GM19043 (cell line): ENCODE results near the gene TJAP1.
"Not testable (repeated sequence)": the region's sequence is repeated elsewhere in the genome, so short reads cannot be mapped to it uniquely, and the experiment has no call there.

Experiments
- ATAC-seq: cut with Tn5 transposase; IDR thresholded peaks from one replicate; pipeline ENCODE4 v1.9.1; 2021; ENCODE audit warnings: low read depth; ENCODE audit not compliant: unreplicated experiment

TJAP1 gene

GRCh38 chr6:43478008-43478372 lies 620 bp downstream of the TJAP1 start:
- no peak for ATAC-seq

DNA sequence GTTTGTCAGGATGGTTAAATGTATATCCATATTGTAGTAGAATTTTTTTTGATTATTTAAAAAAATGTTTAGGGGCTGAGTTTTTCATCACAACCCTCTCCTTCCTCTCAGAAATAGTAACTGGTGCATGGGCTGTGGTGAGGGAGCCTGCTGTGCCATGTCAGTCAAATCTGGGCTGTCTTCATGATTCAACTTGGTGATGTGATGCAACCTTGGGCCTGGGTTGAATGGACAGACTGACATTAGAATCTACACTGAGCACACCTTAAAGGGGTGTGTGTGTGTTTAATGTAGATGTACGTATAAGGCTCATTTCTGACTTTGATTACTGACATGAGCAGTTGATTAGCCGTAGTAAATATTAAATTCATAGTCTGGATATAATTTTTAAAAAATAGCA lies 3.7 kb downstream of the TJAP1 start:
- ATAC-seq: no peak

GRCh38 chr6:43481591-43482236 lies 4.3 kb downstream of the TJAP1 start:
- no peak for ATAC-seq

- ATAC-seq: no peak
These were observed 11.4 kb downstream of the TJAP1 start for GRCh38 chr6:43488667-43489276.

DNA sequence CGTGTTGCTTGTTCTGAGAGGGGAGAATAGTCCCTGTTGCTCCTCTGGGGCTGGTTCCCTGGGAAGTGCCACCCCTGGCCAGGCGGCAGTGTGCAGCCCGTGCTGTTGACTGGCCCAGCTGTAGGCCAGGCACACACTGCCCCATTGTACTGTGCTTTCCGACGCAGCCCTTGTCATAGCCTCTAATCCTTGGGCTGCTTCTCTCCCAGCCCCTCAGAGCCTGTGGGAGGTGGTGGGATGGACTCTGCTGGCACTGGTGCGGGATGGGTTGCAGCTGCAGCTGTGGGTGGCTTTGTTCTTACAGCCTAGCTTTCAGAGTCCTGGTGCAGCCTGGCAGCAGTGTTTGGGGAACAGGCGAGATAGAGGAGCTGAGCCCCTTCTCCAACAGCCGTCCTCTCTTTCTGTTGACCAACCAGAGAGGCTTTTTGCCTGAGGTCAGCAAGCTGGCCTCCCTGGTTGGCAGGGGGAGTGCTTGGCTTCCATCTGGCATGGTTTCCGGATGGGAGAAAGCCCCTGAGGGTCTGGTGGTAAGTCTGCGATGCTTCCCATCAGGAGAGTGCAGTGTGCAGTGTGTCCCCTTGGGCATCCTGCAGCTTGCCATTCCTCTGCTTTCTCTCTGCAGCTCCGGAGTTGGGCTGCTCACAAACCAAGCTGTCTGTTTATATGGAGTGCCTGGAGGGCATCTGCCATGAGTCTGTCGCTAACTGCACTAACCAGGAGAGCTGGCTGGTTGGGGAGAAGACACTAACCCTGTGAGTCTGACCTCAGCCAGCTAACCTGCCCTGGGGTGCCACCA lies 12.1 kb downstream of the TJAP1 start:
- ATAC-seq: no peak

DNA sequence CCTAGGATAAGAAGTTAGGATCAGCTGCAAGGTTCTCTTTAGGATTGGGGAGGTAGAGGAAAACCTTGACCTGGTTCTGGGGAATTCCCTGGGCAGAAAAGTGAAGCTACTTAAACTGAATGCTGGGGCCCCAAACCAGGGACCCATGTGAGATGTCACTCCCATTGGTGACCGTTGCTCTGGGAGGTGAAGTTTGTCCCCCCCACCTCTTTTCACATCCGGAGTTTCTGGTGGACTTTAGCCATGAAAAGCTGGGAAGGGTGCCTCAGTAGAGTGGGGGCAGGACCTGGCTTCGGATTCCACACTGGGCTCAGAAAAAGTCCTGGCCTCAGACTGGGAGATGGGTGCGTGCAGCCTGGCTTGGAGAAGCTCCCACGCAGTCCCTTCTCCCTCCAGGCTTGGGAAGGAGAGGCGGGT lies 13.2 kb downstream of the TJAP1 start:
- ATAC-seq: no peak

DNA sequence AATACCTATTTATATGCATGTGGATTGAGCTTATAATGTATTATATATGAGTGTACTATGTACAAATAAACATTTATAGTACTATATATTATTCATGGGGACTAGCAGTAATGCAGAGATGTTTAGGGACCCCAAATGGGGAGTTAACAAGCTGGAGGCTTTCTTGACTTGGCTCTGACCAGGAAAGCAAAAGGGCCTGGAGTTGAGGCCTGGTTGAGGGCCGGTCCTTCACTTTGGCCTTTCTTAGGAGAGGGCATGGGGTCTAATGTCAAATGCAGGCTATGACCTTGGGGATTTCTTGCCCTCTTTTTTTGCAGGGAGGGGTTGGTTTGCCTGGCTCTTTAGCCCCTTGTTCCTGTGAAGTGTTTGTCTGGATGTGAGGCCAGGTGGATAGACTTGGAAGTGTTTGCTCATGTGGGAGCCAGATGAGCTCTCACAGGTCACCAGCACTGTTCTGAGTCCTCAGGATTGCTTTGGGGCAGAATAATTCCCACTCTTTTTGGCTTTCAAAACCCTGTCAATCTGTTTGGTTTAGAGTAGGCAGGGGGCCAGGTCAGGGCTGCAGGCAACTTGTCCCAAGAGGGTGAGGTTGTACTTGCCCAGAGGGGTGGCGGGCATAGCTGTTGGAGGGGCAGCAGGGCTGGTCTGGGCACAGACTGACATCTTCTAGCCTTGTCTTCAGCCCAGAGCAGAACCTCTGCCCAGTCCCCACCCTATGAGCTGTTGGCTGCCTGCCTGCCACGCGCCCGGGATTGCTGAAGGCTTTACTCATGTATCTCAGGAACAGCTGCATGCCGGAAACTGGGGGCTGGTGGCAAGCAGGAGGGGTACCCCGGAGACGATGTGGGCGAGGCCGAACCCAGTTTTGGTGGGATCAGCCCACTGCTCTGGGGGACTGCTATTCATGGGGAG lies 14.6 kb downstream of the TJAP1 start:
- ATAC-seq: no peak

DNA sequence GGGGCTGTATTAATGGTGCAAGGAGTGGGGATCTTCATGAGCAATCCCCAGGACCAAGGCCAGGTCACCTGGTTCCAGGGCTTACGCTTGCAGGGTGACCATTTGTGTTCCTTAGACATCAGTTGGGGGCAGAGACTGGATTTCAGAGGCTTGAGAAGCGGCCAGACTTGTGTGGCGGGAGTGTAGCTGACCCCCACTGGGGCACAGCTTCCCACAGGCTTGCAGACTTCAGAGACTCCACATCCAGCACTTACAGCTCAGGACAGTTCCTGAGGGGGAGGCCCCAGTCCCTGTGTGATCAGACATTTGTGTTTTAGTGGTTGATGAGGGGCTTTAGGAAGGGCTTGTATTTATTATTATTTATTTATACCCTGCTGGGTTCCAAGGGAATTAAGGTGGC lies 15.3 kb downstream of the TJAP1 start:
- no peak for ATAC-seq

- no peak for ATAC-seq
These were observed 15.9 kb downstream of the TJAP1 start for GRCh38 chr6:43493230-43493629.

GRCh38 chr6:43493833-43494232 lies 16.5 kb downstream of the TJAP1 start:
- no peak for ATAC-seq

GRCh38 chr6:43494321-43494720 lies 17.0 kb downstream of the TJAP1 start:
- ATAC-seq: no peak

GRCh38 chr6:43494766-43495165 lies 17.4 kb downstream of the TJAP1 start:
- no peak for ATAC-seq

- no peak for ATAC-seq
These were observed 18.1 kb downstream of the TJAP1 start for GRCh38 chr6:43495409-43495941.

DNA sequence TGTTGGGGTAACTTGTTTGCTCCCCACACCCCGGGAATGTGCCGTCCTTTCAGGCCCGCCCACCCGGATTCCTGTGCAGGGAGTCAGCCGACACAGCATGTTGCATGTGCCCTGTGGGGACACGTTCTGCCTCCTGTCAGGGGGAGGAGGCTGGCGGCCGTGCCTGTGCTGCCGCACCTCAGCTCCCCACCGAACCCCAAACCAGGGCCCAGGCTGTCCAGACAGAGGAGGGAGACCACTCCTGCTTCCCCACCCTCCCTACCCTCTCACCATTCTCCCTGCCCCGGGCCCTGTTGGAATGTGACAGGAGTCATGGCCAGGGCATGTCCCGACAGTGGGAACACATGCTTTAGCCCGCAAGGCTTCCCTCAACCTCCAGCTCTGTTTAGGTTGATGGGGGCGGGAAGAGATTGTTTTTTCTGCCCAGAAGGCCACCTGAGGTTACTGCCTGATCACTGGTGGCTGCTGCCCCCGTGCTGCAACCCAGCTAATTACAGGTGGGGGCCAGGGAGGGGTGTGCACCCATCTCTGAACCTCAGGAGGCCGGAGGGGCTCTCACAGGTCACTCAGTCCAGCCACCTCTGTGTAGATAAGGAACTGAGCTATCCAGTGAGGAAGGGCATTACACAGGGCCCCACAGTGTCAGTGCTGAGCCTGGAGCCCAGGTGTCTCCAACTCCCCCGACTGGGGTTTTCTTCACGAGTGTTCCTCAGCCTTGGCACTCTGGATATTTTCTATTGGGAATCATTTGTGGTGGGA lies 19.2 kb downstream of the TJAP1 start:
- no peak for ATAC-seq

- ATAC-seq: no peak
These were observed 19.7 kb downstream of the TJAP1 start for GRCh38 chr6:43497129-43497396.

DNA sequence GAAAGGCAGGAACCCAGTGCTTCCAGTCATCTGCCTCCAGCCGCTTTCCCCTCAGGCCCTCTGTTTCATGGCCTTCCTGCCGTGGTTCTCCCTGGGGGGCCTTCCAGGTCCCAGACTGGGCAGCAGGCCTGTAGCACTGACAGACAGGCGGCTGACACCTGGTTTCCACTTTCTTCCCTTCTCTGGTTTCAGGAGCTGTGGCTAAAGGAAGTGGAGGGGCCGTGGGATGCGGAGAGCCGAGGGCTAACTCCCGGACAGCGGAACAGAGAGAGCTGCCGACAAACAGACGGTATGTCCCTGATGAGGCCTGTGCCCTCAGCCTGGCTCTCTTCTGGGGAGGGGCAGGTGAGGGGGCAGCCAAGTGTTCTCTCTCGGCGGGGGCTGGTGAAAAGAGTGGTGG lies 20.3 kb downstream of the TJAP1 start:
- ATAC-seq: no peak

DNA sequence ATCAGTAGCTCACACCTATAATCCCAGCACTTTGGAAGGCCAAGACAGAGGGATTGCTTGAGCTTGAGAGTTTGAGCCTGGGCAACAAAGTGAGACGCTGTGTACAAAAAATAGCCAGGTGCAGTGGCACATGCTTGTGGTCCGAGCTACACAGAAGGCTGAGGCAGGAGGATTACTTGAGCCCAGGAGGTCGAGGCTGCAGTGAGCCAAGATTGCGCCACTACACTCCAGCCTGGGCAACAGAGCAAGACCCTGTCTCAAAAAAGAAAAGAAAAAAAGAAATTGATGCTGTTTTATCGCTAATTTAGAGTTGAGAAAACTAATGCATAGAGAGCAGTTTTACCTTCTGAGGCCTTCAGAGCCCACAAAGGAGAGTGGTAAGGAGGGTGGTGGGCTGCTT lies 20.9 kb downstream of the TJAP1 start:
- ATAC-seq: not testable (repeated sequence)

- ATAC-seq: no peak
These were observed 21.9 kb downstream of the TJAP1 start for GRCh38 chr6:43499028-43499815.

DNA sequence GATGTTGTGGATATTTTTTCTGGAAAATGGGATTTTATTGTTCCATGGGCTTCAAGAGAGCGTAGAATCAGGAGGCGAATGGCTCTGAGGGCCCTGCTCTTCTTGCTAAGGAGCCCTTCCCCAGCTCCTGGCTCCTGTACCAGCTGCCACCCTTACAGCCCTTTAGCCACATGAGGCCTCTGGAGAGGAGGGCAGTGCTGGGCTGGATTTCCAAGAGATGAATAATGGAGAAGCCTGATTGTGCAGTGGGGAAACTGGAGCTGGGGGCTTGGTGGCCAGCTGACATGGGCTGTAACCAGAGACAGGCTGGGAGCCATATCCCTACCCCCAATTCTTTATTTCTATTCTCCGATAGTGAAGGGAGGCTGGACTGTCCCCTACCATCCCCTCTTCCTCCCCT lies 23.6 kb downstream of the TJAP1 start:
- ATAC-seq: no peak
